Adipocyte (in vitro differentiated cells): ENCODE data around the gene ST6GALNAC3.

Experiments used
- DNase-seq: peaks from one replicate; pipeline ENCODE4 v3.0.0-alpha.2; 2015; ENCODE audit warnings: low read depth
- H3K27me3 ChIP-seq: replicated peaks from 2 replicates; pipeline ENCODE4 v1.7.0; 2013; ENCODE audit warnings: mild to moderate bottlenecking, low read length, moderate library complexity; ENCODE audit not compliant: control insufficient read depth, insufficient read depth
- H3K36me3 ChIP-seq: 2 replicates; pipeline ENCODE4 v1.7.0; 2013; ENCODE audit warnings: low read length, mild to moderate bottlenecking, moderate library complexity; ENCODE audit not compliant: control insufficient read depth, insufficient read depth, severe bottlenecking
- H3K4me1 ChIP-seq: 2 replicates; pipeline ENCODE4 v1.7.0; 2013; ENCODE audit warnings: mild to moderate bottlenecking, low read length, moderate library complexity; ENCODE audit not compliant: control insufficient read depth, insufficient read depth
- H3K4me3 ChIP-seq: 2 replicates; pipeline ENCODE4 v1.7.0; 2013; ENCODE audit warnings: mild to moderate bottlenecking, low read length, moderate library complexity
- H3K9ac ChIP-seq: 2 replicates; pipeline ENCODE4 v1.7.0; 2013; ENCODE audit warnings: mild to moderate bottlenecking, low read length, moderate library complexity
- H3K9me3 ChIP-seq: 2 replicates; pipeline ENCODE4 v1.7.0; 2013; ENCODE audit warnings: mild to moderate bottlenecking, low read length, moderate library complexity; ENCODE audit not compliant: control insufficient read depth

Gene ST6GALNAC3

GRCh38 chr1:76075188-76075489 is 593 bp downstream of the ST6GALNAC3 start:
- Histone ChIP-seq H3K4me1 (peaks cover 21% of the 10 kb centered on the region), H3K4me3 (peak overlapping the region; percentile 81), H3K9me3 (no peaks in the 10 kb centered on the region), H3K36me3 (no peaks in the 10 kb centered on the region), H3K27me3 (no peaks in the 10 kb centered on the region), H3K9ac (no peak overlapping the region)
- DNase-seq = no peak

- peak; percentile 66 for DNase-seq
- no peak overlapping the region for H3K4me3 ChIP-seq
- no peaks in the 10 kb centered on the region for H3K36me3 ChIP-seq
- H3K9ac ChIP-seq = no peak overlapping the region
- no peaks in the 10 kb centered on the region for H3K27me3 ChIP-seq
- peaks cover 21% of the 10 kb centered on the region for H3K4me1 ChIP-seq
- no peaks in the 10 kb centered on the region for H3K9me3 ChIP-seq
Measured at GRCh38 chr1:76075877-76076276, 1.3 kb downstream of the ST6GALNAC3 start.

GRCh38 chr1:76079475-76080227 is 5.1 kb downstream of the ST6GALNAC3 start:
- Histone ChIP-seq H3K9me3 (no peaks in the 10 kb centered on the region), H3K4me1 (peaks cover 14% of the 10 kb centered on the region), H3K4me3 (no peak overlapping the region), H3K9ac (no peak overlapping the region), H3K27me3 (peaks cover 4% of the 10 kb centered on the region), H3K36me3 (no peaks in the 10 kb centered on the region)
- DNase-seq = no peak

GRCh38 chr1:76080552-76081079 is 6.1 kb downstream of the ST6GALNAC3 start:
- Histone ChIP-seq H3K4me3 (no peak overlapping the region), H3K36me3 (no peaks in the 10 kb centered on the region), H3K4me1 (peaks cover 7% of the 10 kb centered on the region), H3K9me3 (no peaks in the 10 kb centered on the region), H3K9ac (no peak overlapping the region), H3K27me3 (peaks cover 4% of the 10 kb centered on the region)
- no peak for DNase-seq

- DNase-seq = no peak
- Histone ChIP-seq H3K4me3 (no peak overlapping the region), H3K4me1 (no peaks in the 10 kb centered on the region), H3K9me3 (no peaks in the 10 kb centered on the region), H3K9ac (no peak overlapping the region), H3K36me3 (no peaks in the 10 kb centered on the region), H3K27me3 (peaks cover 4% of the 10 kb centered on the region)
Measured at GRCh38 chr1:76082062-76082461, 7.5 kb downstream of the ST6GALNAC3 start.

- Histone ChIP-seq H3K4me3 (no peak overlapping the region), H3K36me3 (no peaks in the 10 kb centered on the region), H3K9me3 (no peaks in the 10 kb centered on the region), H3K27me3 (peaks cover 4% of the 10 kb centered on the region), H3K4me1 (no peaks in the 10 kb centered on the region), H3K9ac (no peak overlapping the region)
- no peak for DNase-seq
Measured at GRCh38 chr1:76083189-76083588, 8.6 kb downstream of the ST6GALNAC3 start.

- H3K27me3 ChIP-seq = peaks cover 4% of the 10 kb centered on the region
- no peak overlapping the region for H3K9ac ChIP-seq
- H3K9me3 ChIP-seq = no peaks in the 10 kb centered on the region
- H3K4me3 ChIP-seq = no peak overlapping the region
- H3K36me3 ChIP-seq = no peaks in the 10 kb centered on the region
- peak; percentile 67 for DNase-seq
- no peaks in the 10 kb centered on the region for H3K4me1 ChIP-seq
Measured at GRCh38 chr1:76084029-76084627, 9.6 kb downstream of the ST6GALNAC3 start.

- Histone ChIP-seq H3K4me3 (no peak overlapping the region), H3K9me3 (no peaks in the 10 kb centered on the region), H3K27me3 (peaks cover 4% of the 10 kb centered on the region), H3K4me1 (no peaks in the 10 kb centered on the region), H3K36me3 (no peaks in the 10 kb centered on the region), H3K9ac (no peak overlapping the region)
- no peak for DNase-seq
Measured at GRCh38 chr1:76084685-76085084, 10.1 kb downstream of the ST6GALNAC3 start.

- Histone ChIP-seq H3K4me3 (no peak overlapping the region), H3K4me1 (no peaks in the 10 kb centered on the region), H3K36me3 (no peaks in the 10 kb centered on the region), H3K27me3 (peaks cover 4% of the 10 kb centered on the region), H3K9ac (no peak overlapping the region), H3K9me3 (no peaks in the 10 kb centered on the region)
- DNase-seq = no peak
Measured at GRCh38 chr1:76086109-76086508, 11.6 kb downstream of the ST6GALNAC3 start.

- Histone ChIP-seq H3K4me1 (no peaks in the 10 kb centered on the region), H3K9ac (no peak overlapping the region), H3K27me3 (peaks cover 4% of the 10 kb centered on the region), H3K36me3 (no peaks in the 10 kb centered on the region), H3K4me3 (no peak overlapping the region), H3K9me3 (no peaks in the 10 kb centered on the region)
- DNase-seq = no peak
Measured at GRCh38 chr1:76086597-76086996, 12.1 kb downstream of the ST6GALNAC3 start.

- no peak overlapping the region for H3K4me3 ChIP-seq
- no peaks in the 10 kb centered on the region for H3K9me3 ChIP-seq
- DNase-seq = no peak
- no peak overlapping the region for H3K9ac ChIP-seq
- peaks cover 12% of the 10 kb centered on the region for H3K27me3 ChIP-seq
- H3K36me3 ChIP-seq = no peaks in the 10 kb centered on the region
- no peaks in the 10 kb centered on the region for H3K4me1 ChIP-seq
Measured at GRCh38 chr1:76090283-76091203, 16.0 kb downstream of the ST6GALNAC3 start.
